GM23338 (cell line): Measurements from ENCODE around the gene ZBTB12. TPM values are rescaled to one million over a fixed set of nuclear protein-coding genes. Genes with fewer than 3 reads are reported as not detected.
A peak's percentile ranks its signal among the peaks of the same experiment; 100 is the strongest.

Source experiments
- ATAC-seq: fragments of 200-7000 bp; cut with Tn5 transposase; 3 replicates; pipeline ENCODE4 v1.9.1; 2020
- DNase-seq: peaks from one replicate; pipeline ENCODE4 v3.0.0-alpha.2; 2015; ENCODE audit warnings: low spot score
- H2AFZ ChIP-seq: fragments of 200-600 bp; sonication (generic); 2 replicates; pipeline ENCODE4 v1.8.0; 2016; ENCODE audit warnings: antibody characterized with exemption, mild to moderate bottlenecking, moderate library complexity
- H3F3A ChIP-seq: fragments of 200-600 bp; sonication (generic); replicated peaks from 2 replicates; pipeline ENCODE4 v1.8.0; 2017; ENCODE audit warnings: antibody characterized with exemption, mixed run types, low read depth
- H3K27ac ChIP-seq: fragments of 200-600 bp; sonication (generic); 2 replicates; pipeline ENCODE4 v1.6.1; 2016; ENCODE audit warnings: low read depth
- H3K27me3 ChIP-seq: fragments of 200-600 bp; sonication (generic); 2 replicates; pipeline ENCODE4 v1.8.0; 2016; ENCODE audit warnings: mild to moderate bottlenecking, mixed run types, moderate library complexity; ENCODE audit not compliant: insufficient read depth
- H3K36me3 ChIP-seq: fragments of 200-600 bp; sonication (generic); 2 replicates; pipeline ENCODE4 v1.8.0; 2016; ENCODE audit warnings: mild to moderate bottlenecking; ENCODE audit not compliant: insufficient read depth
- H3K4me1 ChIP-seq: fragments of 200-600 bp; sonication (generic); 2 replicates; pipeline ENCODE4 v1.8.0; 2016; ENCODE audit warnings: mild to moderate bottlenecking, moderate library complexity; ENCODE audit not compliant: insufficient read depth
- H3K4me2 ChIP-seq: fragments of 200-600 bp; sonication (generic); 2 replicates; pipeline ENCODE4 v1.7.1; 2017; ENCODE audit warnings: mixed run types
- H3K4me3 ChIP-seq: fragments of 200-600 bp; sonication (generic); 2 replicates; pipeline ENCODE4 v1.6.1; 2016; ENCODE audit warnings: mixed run types
- H3K79me2 ChIP-seq: fragments of 200-600 bp; sonication (generic); replicated peaks from 2 replicates; pipeline ENCODE4 v1.8.0; 2017; ENCODE audit warnings: mild to moderate bottlenecking; ENCODE audit not compliant: insufficient read depth
- H3K9me2 ChIP-seq: fragments of 200-600 bp; sonication (generic); 2 replicates; pipeline ENCODE4 v1.8.0; 2017; ENCODE audit not compliant: insufficient read depth
- H4K20me1 ChIP-seq: fragments of 200-600 bp; sonication (generic); replicated peaks from 2 replicates; pipeline ENCODE4 v1.8.0; 2017; ENCODE audit warnings: mild to moderate bottlenecking; ENCODE audit not compliant: insufficient read depth
- H3K27ac Mint-ChIP-seq: 2 replicates; pipeline ENCODE4 v1.8.0; 2020; ENCODE audit warnings: inconsistent platforms, mild to moderate bottlenecking, moderate library complexity, mixed read lengths
- H3K27me3 Mint-ChIP-seq: 3 replicates; pipeline ENCODE4 v1.8.0; 2022; ENCODE audit warnings: low read depth, mild to moderate bottlenecking, moderate library complexity, mixed read lengths, inconsistent platforms; ENCODE audit not compliant: insufficient read depth, poor library complexity
- H3K36me3 Mint-ChIP-seq: 3 replicates; pipeline ENCODE4 v1.8.0; 2021; ENCODE audit warnings: low read depth, mild to moderate bottlenecking, inconsistent platforms, moderate library complexity, mixed read lengths
- H3K4me1 Mint-ChIP-seq: 3 replicates; pipeline ENCODE4 v1.8.0; 2020; ENCODE audit warnings: mild to moderate bottlenecking, inconsistent platforms, mixed read lengths
- H3K4me3 Mint-ChIP-seq: 3 replicates; pipeline ENCODE4 v1.8.0; 2021; ENCODE audit warnings: moderate library complexity, mild to moderate bottlenecking, inconsistent platforms, mixed read lengths
- H3K9me3 Mint-ChIP-seq: 3 replicates; pipeline ENCODE4 v1.8.0; 2020; ENCODE audit warnings: moderate library complexity, mild to moderate bottlenecking, inconsistent platforms, mixed read lengths
- CREB1 ChIP-seq: fragments of 250-450 bp; sonication (Bioruptor Pico); IDR thresholded peaks from 2 replicates; pipeline ENCODE4 v1.5.0; 2020; ENCODE audit warnings: low read depth, mild to moderate bottlenecking, moderate library complexity
- EZH2 ChIP-seq: fragments of 200-600 bp; sonication (generic); IDR thresholded peaks from one replicate; pipeline ENCODE4 v1.8.0; 2017; ENCODE audit warnings: antibody characterized with exemption, mild to moderate bottlenecking, low read depth; ENCODE audit not compliant: unreplicated experiment
- EZH2phosphoT487 ChIP-seq: fragments of 200-600 bp; sonication (generic); IDR thresholded peaks from one replicate; pipeline ENCODE4 v1.8.1; 2018; ENCODE audit warnings: antibody characterized with exemption; ENCODE audit not compliant: unreplicated experiment
- JUNB ChIP-seq: IDR thresholded peaks from one replicate; pipeline ENCODE4 v1.6.1; 2016; ENCODE audit warnings: antibody characterized with exemption; ENCODE audit not compliant: unreplicated experiment
- NANOG ChIP-seq: IDR thresholded peaks from 2 replicates; pipeline ENCODE4 v1.6.1; 2016; ENCODE audit warnings: antibody characterized with exemption, borderline replicate concordance
- POLR2AphosphoS5 ChIP-seq: IDR thresholded peaks from 2 replicates; pipeline ENCODE4 v1.6.1; 2016; ENCODE audit warnings: antibody characterized with exemption, low read depth
- REST ChIP-seq: IDR thresholded peaks from one replicate; pipeline ENCODE4 v1.6.1; 2018; ENCODE audit warnings: antibody characterized with exemption; ENCODE audit not compliant: unreplicated experiment
- STAT1 ChIP-seq: IDR thresholded peaks from one replicate; pipeline ENCODE4 v1.6.1; 2016; ENCODE audit warnings: antibody characterized with exemption; ENCODE audit not compliant: unreplicated experiment
- ZNF114 ChIP-seq: fragments of 250-450 bp; sonication (Bioruptor Pico); IDR thresholded peaks from 2 replicates; pipeline ENCODE4 v1.5.0; 2020; ENCODE audit warnings: mild to moderate bottlenecking, moderate library complexity
- ZNF331 ChIP-seq: fragments of 250-450 bp; sonication (Bioruptor Pico); IDR thresholded peaks from 2 replicates; pipeline ENCODE4 v1.5.0; 2020; ENCODE audit warnings: low read depth, mild to moderate bottlenecking, moderate library complexity
- ZNF462 ChIP-seq: fragments of 250-450 bp; sonication (Bioruptor Pico); IDR thresholded peaks from 2 replicates; pipeline ENCODE4 v1.5.0; 2020; ENCODE audit warnings: mild to moderate bottlenecking, moderate library complexity
- polyA plus RNA-seq: library from polyadenylated mRNA; unstranded; fragments of >200 nt; fragmentation: Nextera tagmentation; extraction: Ambion mirVana; gene quantifications from 2 replicates; pipeline ENCODE4 v1.2.1, GENCODE V29; 2016
- total RNA-seq: library from RNA; depleted of rRNA; stranded (reverse); fragments of >200 nt; shearing (Covaris generic); gene quantifications from 2 replicates; pipeline ENCODE4 v1.2.3, GENCODE V29; 2014
- TF ChIP-seq, protein P1 (sequence below): IDR thresholded peaks from 2 replicates; pipeline ENCODE4 v1.6.1; 2016; ENCODE audit warnings: antibody characterized with exemption
- TF ChIP-seq, protein P2 (sequence below), 2 experiments: fragments of 200-600 bp in 1 of 2; sonication (generic) in 1 of 2; conservative IDR thresholded peaks; 2 replicates each; pipeline versions ENCODE4 v1.5.1 to v1.6.1; 2016 to 2017; ENCODE audit warnings: antibody characterized with exemption in 2 of 2, low read depth in 2 of 2, mild to moderate bottlenecking in 2 of 2, moderate library complexity in 1 of 2

ZBTB12 gene
- total and polyA plus RNA-seq, 2 experiments from 2014 or later: 0.18 to 14.4 TPM

DNA sequence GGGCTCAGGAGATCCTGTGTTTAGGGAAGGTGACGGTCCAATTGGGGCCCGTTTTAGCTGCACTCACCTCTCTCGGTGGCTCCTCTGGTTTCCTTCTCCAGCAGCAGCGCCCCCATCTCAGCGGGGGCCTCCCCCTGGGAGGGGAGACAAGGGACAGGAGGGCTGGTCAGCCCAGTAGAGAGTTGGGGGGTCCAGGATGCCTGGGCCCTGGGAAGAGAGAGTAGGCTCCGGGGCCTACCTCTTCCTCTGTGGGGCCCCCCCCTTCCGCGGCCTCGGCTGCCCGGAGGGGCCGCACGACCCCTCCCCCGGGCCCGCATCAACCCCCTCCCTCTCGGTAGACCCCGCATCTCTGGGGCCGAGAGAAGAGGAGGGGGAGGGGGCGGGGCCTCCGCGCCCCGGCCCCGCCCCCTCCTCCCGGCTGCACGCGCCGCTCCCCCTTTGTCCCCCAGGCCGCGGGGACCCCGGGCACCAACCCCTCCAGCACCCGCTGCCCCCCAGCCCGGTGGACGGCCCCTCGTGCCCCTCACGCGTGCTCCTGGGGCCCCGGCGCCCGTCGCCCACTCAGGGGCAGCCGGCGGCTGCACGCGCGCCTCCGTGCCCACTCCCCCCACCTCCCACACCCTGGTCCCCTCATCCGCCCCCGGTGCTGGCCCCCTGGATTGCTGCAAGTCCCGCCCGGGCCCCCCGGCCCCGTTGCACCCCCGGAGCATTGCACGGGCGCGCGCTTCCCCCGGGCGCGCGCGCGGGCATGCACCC, 4.9 kb downstream of the ZBTB12 start:
- H3K4me3 ChIP-seq: peak overlapping the region; percentile 85
- TF ChIP-seq EZH2: no peak
- no peak for TF ChIP-seq ZNF462 (CRISPR knock-in tag)
- no peak for TF ChIP-seq REST
- TF ChIP-seq STAT1: no peak
- TF ChIP-seq POLR2AphosphoS5: no peak
- TF ChIP-seq, protein P1, sequence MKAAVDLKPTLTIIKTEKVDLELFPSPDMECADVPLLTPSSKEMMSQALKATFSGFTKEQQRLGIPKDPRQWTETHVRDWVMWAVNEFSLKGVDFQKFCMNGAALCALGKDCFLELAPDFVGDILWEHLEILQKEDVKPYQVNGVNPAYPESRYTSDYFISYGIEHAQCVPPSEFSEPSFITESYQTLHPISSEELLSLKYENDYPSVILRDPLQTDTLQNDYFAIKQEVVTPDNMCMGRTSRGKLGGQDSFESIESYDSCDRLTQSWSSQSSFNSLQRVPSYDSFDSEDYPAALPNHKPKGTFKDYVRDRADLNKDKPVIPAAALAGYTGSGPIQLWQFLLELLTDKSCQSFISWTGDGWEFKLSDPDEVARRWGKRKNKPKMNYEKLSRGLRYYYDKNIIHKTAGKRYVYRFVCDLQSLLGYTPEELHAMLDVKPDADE: no peak
- TF ChIP-seq ZNF114 (CRISPR knock-in tag): no peak
- no peak for TF ChIP-seq ZNF331 (CRISPR knock-in tag)
- no peak for TF ChIP-seq JUNB
- no peak for TF ChIP-seq EZH2phosphoT487
- no peak for TF ChIP-seq CREB1
- no peak for TF ChIP-seq NANOG
- TF ChIP-seq, protein P2, sequence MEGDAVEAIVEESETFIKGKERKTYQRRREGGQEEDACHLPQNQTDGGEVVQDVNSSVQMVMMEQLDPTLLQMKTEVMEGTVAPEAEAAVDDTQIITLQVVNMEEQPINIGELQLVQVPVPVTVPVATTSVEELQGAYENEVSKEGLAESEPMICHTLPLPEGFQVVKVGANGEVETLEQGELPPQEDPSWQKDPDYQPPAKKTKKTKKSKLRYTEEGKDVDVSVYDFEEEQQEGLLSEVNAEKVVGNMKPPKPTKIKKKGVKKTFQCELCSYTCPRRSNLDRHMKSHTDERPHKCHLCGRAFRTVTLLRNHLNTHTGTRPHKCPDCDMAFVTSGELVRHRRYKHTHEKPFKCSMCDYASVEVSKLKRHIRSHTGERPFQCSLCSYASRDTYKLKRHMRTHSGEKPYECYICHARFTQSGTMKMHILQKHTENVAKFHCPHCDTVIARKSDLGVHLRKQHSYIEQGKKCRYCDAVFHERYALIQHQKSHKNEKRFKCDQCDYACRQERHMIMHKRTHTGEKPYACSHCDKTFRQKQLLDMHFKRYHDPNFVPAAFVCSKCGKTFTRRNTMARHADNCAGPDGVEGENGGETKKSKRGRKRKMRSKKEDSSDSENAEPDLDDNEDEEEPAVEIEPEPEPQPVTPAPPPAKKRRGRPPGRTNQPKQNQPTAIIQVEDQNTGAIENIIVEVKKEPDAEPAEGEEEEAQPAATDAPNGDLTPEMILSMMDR (conservative IDR thresholded peaks at IDR 0.05; ENCODE audit: low read depth in 2 of 2): no peak
- H3K9me2 ChIP-seq: no peaks in the 10 kb centered on the region
- peaks cover 10% of the 10 kb centered on the region; the same call in 1 of the 2 replicates for H3F3A ChIP-seq
- H4K20me1 ChIP-seq: peaks cover 18% of the 10 kb centered on the region; the same call in 1 of the 2 replicates
- Mint-ChIP-seq H3K4me3 (peak overlapping the region; percentile 82), H3K36me3 (peaks cover 68% of the 10 kb centered on the region), H3K27ac (0 out of 2 replicates have a peak overlapping the region, but pooled peaks have one; percentile 86), H3K27me3 (peaks cover 16% of the 10 kb centered on the region), H3K9me3 (no peaks in the 10 kb centered on the region), H3K4me1 (peaks cover 24% of the 10 kb centered on the region)
- H3K4me1 ChIP-seq: peaks cover 8% of the 10 kb centered on the region; the same call in 1 of the 2 replicates
- H3K36me3 ChIP-seq: peaks cover 20% of the 10 kb centered on the region
- no peaks in the 10 kb centered on the region for H3K27me3 ChIP-seq
- H3K4me2 ChIP-seq: peak overlapping the region; percentile 92
- peaks cover 15% of the 10 kb centered on the region; the same call in 1 of the 2 replicates for H3K79me2 ChIP-seq
- peak overlapping the region; percentile 76; the same call in 1 of the 2 replicates for H3K27ac ChIP-seq
- DNase-seq (peak; percentile 46), ATAC-seq (peak; percentile 19)
- H2AFZ ChIP-seq: no peak overlapping the region
